GM23338 (cell line): Measurements from ENCODE around the gene MAP3K7CL. TPM values are rescaled to one million over a fixed set of nuclear protein-coding genes. Genes with fewer than 3 reads are reported as not detected.

Experiments
- ATAC-seq: fragments of 200-7000 bp; cut with Tn5 transposase; 3 replicates; pipeline ENCODE4 v1.9.1; 2020
- DNase-seq: peaks from one replicate; pipeline ENCODE4 v3.0.0-alpha.2; 2015; ENCODE audit warnings: low spot score
- H2AFZ ChIP-seq: fragments of 200-600 bp; sonication (generic); 2 replicates; pipeline ENCODE4 v1.8.0; 2016; ENCODE audit warnings: antibody characterized with exemption, mild to moderate bottlenecking, moderate library complexity
- H3F3A ChIP-seq: fragments of 200-600 bp; sonication (generic); replicated peaks from 2 replicates; pipeline ENCODE4 v1.8.0; 2017; ENCODE audit warnings: antibody characterized with exemption, mixed run types, low read depth
- H3K27ac ChIP-seq: fragments of 200-600 bp; sonication (generic); 2 replicates; pipeline ENCODE4 v1.6.1; 2016; ENCODE audit warnings: low read depth
- H3K27me3 ChIP-seq: fragments of 200-600 bp; sonication (generic); 2 replicates; pipeline ENCODE4 v1.8.0; 2016; ENCODE audit warnings: mild to moderate bottlenecking, mixed run types, moderate library complexity; ENCODE audit not compliant: insufficient read depth
- H3K36me3 ChIP-seq: fragments of 200-600 bp; sonication (generic); 2 replicates; pipeline ENCODE4 v1.8.0; 2016; ENCODE audit warnings: mild to moderate bottlenecking; ENCODE audit not compliant: insufficient read depth
- H3K4me1 ChIP-seq: fragments of 200-600 bp; sonication (generic); 2 replicates; pipeline ENCODE4 v1.8.0; 2016; ENCODE audit warnings: mild to moderate bottlenecking, moderate library complexity; ENCODE audit not compliant: insufficient read depth
- H3K4me2 ChIP-seq: fragments of 200-600 bp; sonication (generic); 2 replicates; pipeline ENCODE4 v1.7.1; 2017; ENCODE audit warnings: mixed run types
- H3K4me3 ChIP-seq: fragments of 200-600 bp; sonication (generic); 2 replicates; pipeline ENCODE4 v1.6.1; 2016; ENCODE audit warnings: mixed run types
- H3K79me2 ChIP-seq: fragments of 200-600 bp; sonication (generic); replicated peaks from 2 replicates; pipeline ENCODE4 v1.8.0; 2017; ENCODE audit warnings: mild to moderate bottlenecking; ENCODE audit not compliant: insufficient read depth
- H3K9me2 ChIP-seq: fragments of 200-600 bp; sonication (generic); 2 replicates; pipeline ENCODE4 v1.8.0; 2017; ENCODE audit not compliant: insufficient read depth
- H4K20me1 ChIP-seq: fragments of 200-600 bp; sonication (generic); replicated peaks from 2 replicates; pipeline ENCODE4 v1.8.0; 2017; ENCODE audit warnings: mild to moderate bottlenecking; ENCODE audit not compliant: insufficient read depth
- H3K27ac Mint-ChIP-seq: 2 replicates; pipeline ENCODE4 v1.8.0; 2020; ENCODE audit warnings: inconsistent platforms, mild to moderate bottlenecking, moderate library complexity, mixed read lengths
- H3K27me3 Mint-ChIP-seq: 3 replicates; pipeline ENCODE4 v1.8.0; 2022; ENCODE audit warnings: low read depth, mild to moderate bottlenecking, moderate library complexity, mixed read lengths, inconsistent platforms; ENCODE audit not compliant: insufficient read depth, poor library complexity
- H3K36me3 Mint-ChIP-seq: 3 replicates; pipeline ENCODE4 v1.8.0; 2021; ENCODE audit warnings: low read depth, mild to moderate bottlenecking, inconsistent platforms, moderate library complexity, mixed read lengths
- H3K4me1 Mint-ChIP-seq: 3 replicates; pipeline ENCODE4 v1.8.0; 2020; ENCODE audit warnings: mild to moderate bottlenecking, inconsistent platforms, mixed read lengths
- H3K4me3 Mint-ChIP-seq: 3 replicates; pipeline ENCODE4 v1.8.0; 2021; ENCODE audit warnings: moderate library complexity, mild to moderate bottlenecking, inconsistent platforms, mixed read lengths
- H3K9me3 Mint-ChIP-seq: 3 replicates; pipeline ENCODE4 v1.8.0; 2020; ENCODE audit warnings: moderate library complexity, mild to moderate bottlenecking, inconsistent platforms, mixed read lengths
- CREB1 ChIP-seq: fragments of 250-450 bp; sonication (Bioruptor Pico); IDR thresholded peaks from 2 replicates; pipeline ENCODE4 v1.5.0; 2020; ENCODE audit warnings: low read depth, mild to moderate bottlenecking, moderate library complexity
- EZH2 ChIP-seq: fragments of 200-600 bp; sonication (generic); IDR thresholded peaks from one replicate; pipeline ENCODE4 v1.8.0; 2017; ENCODE audit warnings: antibody characterized with exemption, mild to moderate bottlenecking, low read depth; ENCODE audit not compliant: unreplicated experiment
- EZH2phosphoT487 ChIP-seq: fragments of 200-600 bp; sonication (generic); IDR thresholded peaks from one replicate; pipeline ENCODE4 v1.8.1; 2018; ENCODE audit warnings: antibody characterized with exemption; ENCODE audit not compliant: unreplicated experiment
- JUNB ChIP-seq: IDR thresholded peaks from one replicate; pipeline ENCODE4 v1.6.1; 2016; ENCODE audit warnings: antibody characterized with exemption; ENCODE audit not compliant: unreplicated experiment
- NANOG ChIP-seq: IDR thresholded peaks from 2 replicates; pipeline ENCODE4 v1.6.1; 2016; ENCODE audit warnings: antibody characterized with exemption, borderline replicate concordance
- POLR2AphosphoS5 ChIP-seq: IDR thresholded peaks from 2 replicates; pipeline ENCODE4 v1.6.1; 2016; ENCODE audit warnings: antibody characterized with exemption, low read depth
- STAT1 ChIP-seq: IDR thresholded peaks from one replicate; pipeline ENCODE4 v1.6.1; 2016; ENCODE audit warnings: antibody characterized with exemption; ENCODE audit not compliant: unreplicated experiment
- ZNF114 ChIP-seq: fragments of 250-450 bp; sonication (Bioruptor Pico); IDR thresholded peaks from 2 replicates; pipeline ENCODE4 v1.5.0; 2020; ENCODE audit warnings: mild to moderate bottlenecking, moderate library complexity
- ZNF331 ChIP-seq: fragments of 250-450 bp; sonication (Bioruptor Pico); IDR thresholded peaks from 2 replicates; pipeline ENCODE4 v1.5.0; 2020; ENCODE audit warnings: low read depth, mild to moderate bottlenecking, moderate library complexity
- polyA plus RNA-seq: library from polyadenylated mRNA; unstranded; fragments of >200 nt; fragmentation: Nextera tagmentation; extraction: Ambion mirVana; gene quantifications from 2 replicates; pipeline ENCODE4 v1.2.1, GENCODE V29; 2016
- total RNA-seq: library from RNA; depleted of rRNA; stranded (reverse); fragments of >200 nt; shearing (Covaris generic); gene quantifications from 2 replicates; pipeline ENCODE4 v1.2.3, GENCODE V29; 2014
- TF ChIP-seq, protein P1 (sequence below), 2 experiments: fragments of 200-600 bp in 1 of 2; sonication (generic) in 1 of 2; conservative IDR thresholded peaks; 2 replicates each; pipeline versions ENCODE4 v1.5.1 to v1.6.1; 2016 to 2017; ENCODE audit warnings: antibody characterized with exemption in 2 of 2, low read depth in 2 of 2, mild to moderate bottlenecking in 2 of 2, moderate library complexity in 1 of 2
- TF ChIP-seq, protein P2 (sequence below): IDR thresholded peaks from 2 replicates; pipeline ENCODE4 v1.6.1; 2016; ENCODE audit warnings: antibody characterized with exemption
- TF ChIP-seq, protein P3 (sequence below): fragments of 250-450 bp; sonication (Bioruptor Pico); IDR thresholded peaks from 2 replicates; pipeline ENCODE4 v1.5.0; 2020; ENCODE audit warnings: mild to moderate bottlenecking, moderate library complexity
- TF ChIP-seq, protein P4 (sequence below): IDR thresholded peaks from one replicate; pipeline ENCODE4 v1.6.1; 2018; ENCODE audit warnings: antibody characterized with exemption; ENCODE audit not compliant: unreplicated experiment

Gene MAP3K7CL
- total and polyA plus RNA-seq, 2 experiments from 2014 or later: 2.4 to 3.6 TPM

DNA sequence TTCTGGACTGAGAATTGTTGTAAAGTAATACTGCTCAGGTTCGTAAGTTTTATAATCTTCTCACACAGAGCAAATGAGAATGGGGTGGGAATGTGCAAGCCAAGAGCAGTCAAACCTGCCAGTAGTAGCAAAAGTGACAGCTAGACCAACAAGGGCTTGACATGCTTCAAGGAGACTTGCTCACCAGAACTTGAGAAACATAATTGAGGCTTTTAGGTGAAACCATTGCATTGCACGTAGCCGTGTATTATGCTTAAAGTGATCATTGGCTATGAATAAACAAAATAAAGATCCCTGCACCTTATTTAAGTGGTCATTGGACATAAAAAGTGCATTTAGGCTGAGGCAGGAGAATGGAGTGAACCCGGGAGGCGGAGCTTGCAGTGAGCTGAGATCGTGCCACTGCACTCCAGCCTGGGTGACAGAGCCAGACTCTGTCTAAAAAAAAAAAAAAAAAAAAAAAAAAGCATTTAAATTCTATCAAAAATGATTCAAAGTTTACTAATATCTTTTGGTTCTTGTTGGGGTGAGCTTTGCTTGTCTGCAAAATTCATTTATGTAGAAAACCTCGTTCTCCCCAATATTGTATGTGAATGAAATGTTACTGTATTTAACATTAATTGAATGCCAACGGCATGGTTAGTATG is 45.2 kb upstream of the MAP3K7CL start:
- no peak for TF ChIP-seq EZH2
- no peak for TF ChIP-seq ZNF331 (CRISPR knock-in tag)
- TF ChIP-seq NANOG: no peak
- no peak for TF ChIP-seq CREB1
- TF ChIP-seq, protein P1, sequence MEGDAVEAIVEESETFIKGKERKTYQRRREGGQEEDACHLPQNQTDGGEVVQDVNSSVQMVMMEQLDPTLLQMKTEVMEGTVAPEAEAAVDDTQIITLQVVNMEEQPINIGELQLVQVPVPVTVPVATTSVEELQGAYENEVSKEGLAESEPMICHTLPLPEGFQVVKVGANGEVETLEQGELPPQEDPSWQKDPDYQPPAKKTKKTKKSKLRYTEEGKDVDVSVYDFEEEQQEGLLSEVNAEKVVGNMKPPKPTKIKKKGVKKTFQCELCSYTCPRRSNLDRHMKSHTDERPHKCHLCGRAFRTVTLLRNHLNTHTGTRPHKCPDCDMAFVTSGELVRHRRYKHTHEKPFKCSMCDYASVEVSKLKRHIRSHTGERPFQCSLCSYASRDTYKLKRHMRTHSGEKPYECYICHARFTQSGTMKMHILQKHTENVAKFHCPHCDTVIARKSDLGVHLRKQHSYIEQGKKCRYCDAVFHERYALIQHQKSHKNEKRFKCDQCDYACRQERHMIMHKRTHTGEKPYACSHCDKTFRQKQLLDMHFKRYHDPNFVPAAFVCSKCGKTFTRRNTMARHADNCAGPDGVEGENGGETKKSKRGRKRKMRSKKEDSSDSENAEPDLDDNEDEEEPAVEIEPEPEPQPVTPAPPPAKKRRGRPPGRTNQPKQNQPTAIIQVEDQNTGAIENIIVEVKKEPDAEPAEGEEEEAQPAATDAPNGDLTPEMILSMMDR (conservative IDR thresholded peaks at IDR 0.05; ENCODE audit: low read depth in 2 of 2): no peak
- TF ChIP-seq, protein P2, sequence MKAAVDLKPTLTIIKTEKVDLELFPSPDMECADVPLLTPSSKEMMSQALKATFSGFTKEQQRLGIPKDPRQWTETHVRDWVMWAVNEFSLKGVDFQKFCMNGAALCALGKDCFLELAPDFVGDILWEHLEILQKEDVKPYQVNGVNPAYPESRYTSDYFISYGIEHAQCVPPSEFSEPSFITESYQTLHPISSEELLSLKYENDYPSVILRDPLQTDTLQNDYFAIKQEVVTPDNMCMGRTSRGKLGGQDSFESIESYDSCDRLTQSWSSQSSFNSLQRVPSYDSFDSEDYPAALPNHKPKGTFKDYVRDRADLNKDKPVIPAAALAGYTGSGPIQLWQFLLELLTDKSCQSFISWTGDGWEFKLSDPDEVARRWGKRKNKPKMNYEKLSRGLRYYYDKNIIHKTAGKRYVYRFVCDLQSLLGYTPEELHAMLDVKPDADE: no peak
- TF ChIP-seq JUNB: no peak
- no peak for TF ChIP-seq POLR2AphosphoS5
- TF ChIP-seq STAT1: no peak
- no peak for TF ChIP-seq EZH2phosphoT487
- TF ChIP-seq, protein P3, sequence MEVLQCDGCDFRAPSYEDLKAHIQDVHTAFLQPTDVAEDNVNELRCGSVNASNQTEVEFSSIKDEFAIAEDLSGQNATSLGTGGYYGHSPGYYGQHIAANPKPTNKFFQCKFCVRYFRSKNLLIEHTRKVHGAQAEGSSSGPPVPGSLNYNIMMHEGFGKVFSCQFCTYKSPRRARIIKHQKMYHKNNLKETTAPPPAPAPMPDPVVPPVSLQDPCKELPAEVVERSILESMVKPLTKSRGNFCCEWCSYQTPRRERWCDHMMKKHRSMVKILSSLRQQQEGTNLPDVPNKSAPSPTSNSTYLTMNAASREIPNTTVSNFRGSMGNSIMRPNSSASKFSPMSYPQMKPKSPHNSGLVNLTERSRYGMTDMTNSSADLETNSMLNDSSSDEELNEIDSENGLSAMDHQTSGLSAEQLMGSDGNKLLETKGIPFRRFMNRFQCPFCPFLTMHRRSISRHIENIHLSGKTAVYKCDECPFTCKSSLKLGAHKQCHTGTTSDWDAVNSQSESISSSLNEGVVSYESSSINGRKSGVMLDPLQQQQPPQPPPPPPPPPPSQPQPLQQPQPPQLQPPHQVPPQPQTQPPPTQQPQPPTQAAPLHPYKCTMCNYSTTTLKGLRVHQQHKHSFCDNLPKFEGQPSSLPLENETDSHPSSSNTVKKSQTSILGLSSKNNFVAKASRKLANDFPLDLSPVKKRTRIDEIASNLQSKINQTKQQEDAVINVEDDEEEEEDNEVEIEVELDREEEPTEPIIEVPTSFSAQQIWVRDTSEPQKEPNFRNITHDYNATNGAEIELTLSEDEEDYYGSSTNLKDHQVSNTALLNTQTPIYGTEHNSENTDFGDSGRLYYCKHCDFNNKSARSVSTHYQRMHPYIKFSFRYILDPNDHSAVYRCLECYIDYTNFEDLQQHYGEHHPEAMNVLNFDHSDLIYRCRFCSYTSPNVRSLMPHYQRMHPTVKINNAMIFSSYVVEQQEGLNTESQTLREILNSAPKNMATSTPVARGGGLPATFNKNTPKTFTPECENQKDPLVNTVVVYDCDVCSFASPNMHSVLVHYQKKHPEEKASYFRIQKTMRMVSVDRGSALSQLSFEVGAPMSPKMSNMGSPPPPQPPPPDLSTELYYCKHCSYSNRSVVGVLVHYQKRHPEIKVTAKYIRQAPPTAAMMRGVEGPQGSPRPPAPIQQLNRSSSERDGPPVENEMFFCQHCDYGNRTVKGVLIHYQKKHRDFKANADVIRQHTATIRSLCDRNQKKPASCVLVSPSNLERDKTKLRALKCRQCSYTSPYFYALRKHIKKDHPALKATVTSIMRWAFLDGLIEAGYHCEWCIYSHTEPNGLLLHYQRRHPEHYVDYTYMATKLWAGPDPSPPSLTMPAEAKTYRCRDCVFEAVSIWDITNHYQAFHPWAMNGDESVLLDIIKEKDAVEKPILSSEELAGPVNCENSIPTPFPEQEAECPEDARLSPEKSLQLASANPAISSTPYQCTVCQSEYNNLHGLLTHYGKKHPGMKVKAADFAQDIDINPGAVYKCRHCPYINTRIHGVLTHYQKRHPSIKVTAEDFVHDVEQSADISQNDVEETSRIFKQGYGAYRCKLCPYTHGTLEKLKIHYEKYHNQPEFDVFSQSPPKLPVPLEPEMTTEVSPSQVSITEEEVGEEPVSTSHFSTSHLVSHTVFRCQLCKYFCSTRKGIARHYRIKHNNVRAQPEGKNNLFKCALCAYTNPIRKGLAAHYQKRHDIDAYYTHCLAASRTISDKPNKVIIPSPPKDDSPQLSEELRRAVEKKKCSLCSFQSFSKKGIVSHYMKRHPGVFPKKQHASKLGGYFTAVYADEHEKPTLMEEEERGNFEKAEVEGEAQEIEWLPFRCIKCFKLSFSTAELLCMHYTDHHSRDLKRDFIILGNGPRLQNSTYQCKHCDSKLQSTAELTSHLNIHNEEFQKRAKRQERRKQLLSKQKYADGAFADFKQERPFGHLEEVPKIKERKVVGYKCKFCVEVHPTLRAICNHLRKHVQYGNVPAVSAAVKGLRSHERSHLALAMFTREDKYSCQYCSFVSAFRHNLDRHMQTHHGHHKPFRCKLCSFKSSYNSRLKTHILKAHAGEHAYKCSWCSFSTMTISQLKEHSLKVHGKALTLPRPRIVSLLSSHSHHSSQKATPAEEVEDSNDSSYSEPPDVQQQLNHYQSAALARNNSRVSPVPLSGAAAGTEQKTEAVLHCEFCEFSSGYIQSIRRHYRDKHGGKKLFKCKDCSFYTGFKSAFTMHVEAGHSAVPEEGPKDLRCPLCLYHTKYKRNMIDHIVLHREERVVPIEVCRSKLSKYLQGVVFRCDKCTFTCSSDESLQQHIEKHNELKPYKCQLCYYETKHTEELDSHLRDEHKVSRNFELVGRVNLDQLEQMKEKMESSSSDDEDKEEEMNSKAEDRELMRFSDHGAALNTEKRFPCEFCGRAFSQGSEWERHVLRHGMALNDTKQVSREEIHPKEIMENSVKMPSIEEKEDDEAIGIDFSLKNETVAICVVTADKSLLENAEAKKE (CRISPR knock-in tag): no peak
- TF ChIP-seq, protein P4, sequence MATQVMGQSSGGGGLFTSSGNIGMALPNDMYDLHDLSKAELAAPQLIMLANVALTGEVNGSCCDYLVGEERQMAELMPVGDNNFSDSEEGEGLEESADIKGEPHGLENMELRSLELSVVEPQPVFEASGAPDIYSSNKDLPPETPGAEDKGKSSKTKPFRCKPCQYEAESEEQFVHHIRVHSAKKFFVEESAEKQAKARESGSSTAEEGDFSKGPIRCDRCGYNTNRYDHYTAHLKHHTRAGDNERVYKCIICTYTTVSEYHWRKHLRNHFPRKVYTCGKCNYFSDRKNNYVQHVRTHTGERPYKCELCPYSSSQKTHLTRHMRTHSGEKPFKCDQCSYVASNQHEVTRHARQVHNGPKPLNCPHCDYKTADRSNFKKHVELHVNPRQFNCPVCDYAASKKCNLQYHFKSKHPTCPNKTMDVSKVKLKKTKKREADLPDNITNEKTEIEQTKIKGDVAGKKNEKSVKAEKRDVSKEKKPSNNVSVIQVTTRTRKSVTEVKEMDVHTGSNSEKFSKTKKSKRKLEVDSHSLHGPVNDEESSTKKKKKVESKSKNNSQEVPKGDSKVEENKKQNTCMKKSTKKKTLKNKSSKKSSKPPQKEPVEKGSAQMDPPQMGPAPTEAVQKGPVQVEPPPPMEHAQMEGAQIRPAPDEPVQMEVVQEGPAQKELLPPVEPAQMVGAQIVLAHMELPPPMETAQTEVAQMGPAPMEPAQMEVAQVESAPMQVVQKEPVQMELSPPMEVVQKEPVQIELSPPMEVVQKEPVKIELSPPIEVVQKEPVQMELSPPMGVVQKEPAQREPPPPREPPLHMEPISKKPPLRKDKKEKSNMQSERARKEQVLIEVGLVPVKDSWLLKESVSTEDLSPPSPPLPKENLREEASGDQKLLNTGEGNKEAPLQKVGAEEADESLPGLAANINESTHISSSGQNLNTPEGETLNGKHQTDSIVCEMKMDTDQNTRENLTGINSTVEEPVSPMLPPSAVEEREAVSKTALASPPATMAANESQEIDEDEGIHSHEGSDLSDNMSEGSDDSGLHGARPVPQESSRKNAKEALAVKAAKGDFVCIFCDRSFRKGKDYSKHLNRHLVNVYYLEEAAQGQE: no peak
- TF ChIP-seq ZNF114 (CRISPR knock-in tag): no peak
- DNase-seq (no peak), ATAC-seq (no peak)
- H3K9me3 Mint-ChIP-seq: no peaks in the 10 kb centered on the region
- no peak overlapping the region for H3K27ac Mint-ChIP-seq
- Histone ChIP-seq H3K4me2 (no peak overlapping the region), H3F3A (no peaks in the 10 kb centered on the region), H3K27ac (no peak overlapping the region), H3K4me3 (no peak overlapping the region), H3K9me2 (no peaks in the 10 kb centered on the region), H3K79me2 (no peaks in the 10 kb centered on the region), H2AFZ (no peak overlapping the region), H3K27me3 (no peaks in the 10 kb centered on the region), H3K4me1 (no peaks in the 10 kb centered on the region), H4K20me1 (no peaks in the 10 kb centered on the region), H3K36me3 (no peaks in the 10 kb centered on the region)
- no peak overlapping the region for H3K4me3 Mint-ChIP-seq
- peaks cover 7% of the 10 kb centered on the region; the same call in 2 of the 3 replicates for H3K4me1 Mint-ChIP-seq
- H3K36me3 Mint-ChIP-seq: no peaks in the 10 kb centered on the region
- H3K27me3 Mint-ChIP-seq: peaks cover 6% of the 10 kb centered on the region
